Measurements from ENCODE around the gene ST6GAL1.

ST6GAL1 gene

DNA sequence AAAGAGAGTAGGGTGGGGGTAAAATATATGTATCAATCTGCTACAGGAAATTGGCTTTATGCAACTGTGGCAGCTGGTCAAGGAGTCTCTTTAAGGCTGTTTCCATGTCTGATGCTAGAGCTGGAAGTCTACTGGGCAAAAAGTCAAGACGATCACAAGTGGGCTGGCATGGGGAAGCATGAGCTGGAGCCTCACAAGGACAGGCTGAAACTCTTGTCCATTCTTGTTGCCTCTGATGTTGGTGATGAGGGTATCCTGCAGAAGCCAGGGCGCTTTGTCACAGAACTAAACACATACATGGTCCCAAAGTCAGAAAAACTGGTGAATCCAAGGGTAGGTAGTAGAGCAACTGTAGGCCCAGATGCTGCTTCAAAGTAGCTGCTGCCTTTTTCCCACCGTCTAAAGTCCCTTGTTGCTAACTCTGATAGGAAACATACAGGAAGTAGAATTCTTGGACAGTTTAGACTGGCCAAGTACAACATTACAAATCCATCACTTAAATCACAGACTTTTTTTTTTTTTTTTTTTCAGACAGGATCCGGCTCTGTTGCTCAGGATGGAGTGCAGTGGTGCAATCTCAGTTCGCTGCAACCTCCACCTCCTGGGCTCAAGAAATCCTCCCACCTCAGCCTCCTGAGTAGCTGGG, 154.8 kb downstream of the ST6GAL1 start:
- no peak for DNase-seq
- no peak overlapping the region for H3K4me3 ChIP-seq

DNA sequence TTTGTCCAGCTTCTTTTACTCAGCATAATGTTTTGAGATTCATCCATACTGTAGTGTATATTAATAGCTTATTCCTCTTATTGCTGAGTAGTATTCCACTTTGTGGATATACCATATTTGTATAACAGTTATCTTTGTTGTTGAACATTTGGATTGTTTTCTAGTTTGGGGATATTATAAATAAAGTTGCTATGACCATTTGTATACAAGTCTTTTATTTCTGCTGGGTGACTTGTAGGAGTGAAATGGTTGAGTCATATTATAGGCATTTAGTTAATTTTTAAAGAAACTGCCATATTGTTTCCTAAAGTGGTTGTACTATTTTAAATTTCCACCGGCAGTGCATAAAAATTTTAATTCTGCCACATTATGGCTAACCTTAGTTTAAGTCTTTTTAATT, 155.6 kb downstream of the ST6GAL1 start:
- Histone ChIP-seq H3K9me3 (no peaks in the 10 kb centered on the region), H3K27ac (peak overlapping the region; percentile 56 to 63), H3K27me3 (no peaks in the 10 kb centered on the region), H3K4me1 (peaks cover 0 to 32% (median 17%) of the 10 kb centered on the region in 4 donors), H3K36me3 (no peaks in the 10 kb centered on the region), H3K4me3 (no peak overlapping the region)
- intact Hi-C loops (cut with DNase I; ENCODE audit: low total_unique reads): no loop called here
- TF ChIP-seq, protein P1, sequence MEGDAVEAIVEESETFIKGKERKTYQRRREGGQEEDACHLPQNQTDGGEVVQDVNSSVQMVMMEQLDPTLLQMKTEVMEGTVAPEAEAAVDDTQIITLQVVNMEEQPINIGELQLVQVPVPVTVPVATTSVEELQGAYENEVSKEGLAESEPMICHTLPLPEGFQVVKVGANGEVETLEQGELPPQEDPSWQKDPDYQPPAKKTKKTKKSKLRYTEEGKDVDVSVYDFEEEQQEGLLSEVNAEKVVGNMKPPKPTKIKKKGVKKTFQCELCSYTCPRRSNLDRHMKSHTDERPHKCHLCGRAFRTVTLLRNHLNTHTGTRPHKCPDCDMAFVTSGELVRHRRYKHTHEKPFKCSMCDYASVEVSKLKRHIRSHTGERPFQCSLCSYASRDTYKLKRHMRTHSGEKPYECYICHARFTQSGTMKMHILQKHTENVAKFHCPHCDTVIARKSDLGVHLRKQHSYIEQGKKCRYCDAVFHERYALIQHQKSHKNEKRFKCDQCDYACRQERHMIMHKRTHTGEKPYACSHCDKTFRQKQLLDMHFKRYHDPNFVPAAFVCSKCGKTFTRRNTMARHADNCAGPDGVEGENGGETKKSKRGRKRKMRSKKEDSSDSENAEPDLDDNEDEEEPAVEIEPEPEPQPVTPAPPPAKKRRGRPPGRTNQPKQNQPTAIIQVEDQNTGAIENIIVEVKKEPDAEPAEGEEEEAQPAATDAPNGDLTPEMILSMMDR (IDR thresholded peaks at IDR 0.05): no peak
- no peak for DNase-seq

More for the DNA sequence above, 154.8 kb downstream of the ST6GAL1 start:
- TF ChIP-seq, protein P1 (IDR thresholded peaks at IDR 0.05): no peak
- H3K4me1 ChIP-seq: peaks cover 0 to 32% (median 17%) of the 10 kb centered on the region in 4 donors
- peak overlapping the region; percentile 56 to 63 for H3K27ac ChIP-seq
- no peaks in the 10 kb centered on the region for H3K9me3 ChIP-seq
- H3K27me3 ChIP-seq: no peaks in the 10 kb centered on the region
- intact Hi-C loops (cut with DNase I; ENCODE audit: low total_unique reads): no loop called here
- H3K36me3 ChIP-seq: no peaks in the 10 kb centered on the region

DNA sequence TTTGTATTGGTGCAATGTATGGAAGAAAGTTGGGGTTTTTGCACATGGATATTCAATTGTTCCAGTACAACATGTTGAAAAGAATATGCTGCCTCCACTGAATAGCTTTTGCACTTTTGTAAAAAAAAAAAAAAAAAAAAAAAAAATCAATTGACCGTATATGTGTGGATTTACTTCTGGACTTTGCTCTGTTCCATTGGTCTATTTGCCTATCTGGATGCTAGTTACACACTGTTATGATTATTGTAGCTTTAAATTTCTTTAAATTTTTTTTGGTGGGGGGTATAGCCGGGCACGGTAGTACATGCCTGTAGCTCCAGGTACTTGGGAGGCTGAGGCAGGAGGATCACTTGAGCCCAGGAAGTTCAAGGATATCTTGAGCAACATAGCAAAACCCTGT, 156.5 kb downstream of the ST6GAL1 start:
- Histone ChIP-seq H3K9me3 (no peaks in the 10 kb centered on the region), H3K4me3 (no peak overlapping the region), H3K27me3 (no peaks in the 10 kb centered on the region), H3K36me3 (no peaks in the 10 kb centered on the region), H3K27ac (no peak overlapping the region), H3K4me1 (peaks cover 0 to 32% (median 17%) of the 10 kb centered on the region in 4 donors)
- no peak for DNase-seq
- intact Hi-C loops (cut with DNase I; ENCODE audit: low total_unique reads): no loop called here
- TF ChIP-seq, protein P1 (IDR thresholded peaks at IDR 0.05): no peak

DNA sequence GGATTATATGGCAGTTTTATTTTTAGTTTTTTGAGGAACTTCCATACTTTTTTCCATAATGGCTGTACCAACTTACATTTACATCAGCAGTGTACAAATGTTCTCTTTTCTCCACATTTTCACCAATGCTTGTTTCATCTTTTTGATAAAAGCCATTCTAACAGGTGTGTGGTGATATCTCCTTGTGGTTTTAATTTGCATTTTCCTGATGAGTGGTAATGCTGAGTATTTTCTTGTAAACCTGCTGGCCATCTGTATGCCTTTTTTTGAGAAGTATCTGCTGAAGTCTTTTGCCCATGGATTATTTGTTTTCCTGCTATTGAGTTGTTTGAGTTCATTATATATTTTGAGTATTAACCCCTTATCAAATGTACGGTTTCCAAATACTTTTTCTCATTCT, 158.4 kb downstream of the ST6GAL1 start:
- intact Hi-C loops (cut with DNase I; ENCODE audit: low total_unique reads): no loop called here
- no peaks in the 10 kb centered on the region for H3K9me3 ChIP-seq
- peaks cover 0 to 32% (median 17%) of the 10 kb centered on the region in 4 donors for H3K4me1 ChIP-seq
- no peaks in the 10 kb centered on the region for H3K36me3 ChIP-seq
- H3K4me3 ChIP-seq: no peak overlapping the region
- no peak for DNase-seq
- H3K27me3 ChIP-seq: no peaks in the 10 kb centered on the region
- TF ChIP-seq, protein P1 (IDR thresholded peaks at IDR 0.05): no peak
- peak overlapping the region in 1 of 2 donors; percentile 45 for H3K27ac ChIP-seq

DNA sequence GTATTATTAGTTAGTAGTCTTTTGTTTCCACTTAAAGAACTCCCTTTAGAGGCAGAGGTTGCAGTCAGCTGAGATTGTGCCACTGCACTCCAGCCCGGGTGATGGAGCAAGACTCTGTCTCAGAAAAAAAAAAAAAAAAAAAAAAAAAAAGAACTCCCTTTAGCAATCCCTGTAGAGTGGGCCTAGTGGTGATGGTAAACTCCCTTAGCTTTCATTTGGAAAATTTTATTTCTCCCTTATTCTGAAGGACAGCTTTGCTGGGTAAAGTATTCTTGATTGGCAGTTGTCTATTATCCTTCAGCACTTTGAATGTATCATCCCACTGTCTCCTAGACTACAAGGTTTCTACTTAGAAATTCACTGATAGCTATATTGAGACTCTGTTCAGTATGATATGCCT, 163.0 kb downstream of the ST6GAL1 start:
- H3K27ac ChIP-seq: no peak overlapping the region
- H3K4me3 ChIP-seq: no peak overlapping the region
- peaks cover 0 to 12% (median 2%) of the 10 kb centered on the region in 4 donors for H3K4me1 ChIP-seq
- H3K27me3 ChIP-seq: no peaks in the 10 kb centered on the region
- TF ChIP-seq, protein P1 (IDR thresholded peaks at IDR 0.05): no peak
- H3K36me3 ChIP-seq: no peaks in the 10 kb centered on the region
- peaks cover 0 to 8% (median 0%) of the 10 kb centered on the region in 3 donors for H3K9me3 ChIP-seq
- DNase-seq: no peak
- intact Hi-C loops (cut with DNase I; ENCODE audit: low total_unique reads): no loop called here

Measured in tibial artery (tissue), 4 donors.